ENCODE measurements around the gene GUCA2B. TPM values are rescaled to one million over a fixed set of nuclear protein-coding genes. Genes with fewer than 3 reads are reported as not detected.

Gene GUCA2B
- total and polyA plus RNA-seq, 3 experiments from 2014 or later: not detected

- no peak overlapping the region for H3K27ac ChIP-seq (ENCODE audit: low read depth, low read length)
- no peaks in the 10 kb centered on the region for H3K27me3 ChIP-seq (ENCODE audit: insufficient read depth, low read length, poor library complexity, severe bottlenecking)
- H3K4me3 ChIP-seq (ENCODE audit: low read length): no peak overlapping the region
- peaks cover 3 to 30% of the 10 kb centered on the region in 2 donors for H3K27me3 Mint-ChIP-seq
- no peak overlapping the region for H3K4me3 Mint-ChIP-seq
- POLR2A ChIA-PET: interaction anchor here (0.8 kb wide), 1 partner anchor 80 kb away, joined by 3 read pairs; no protein-coding TSS in a partner anchor
- no peak for DNase-seq
- CTCF ChIA-PET: no interaction called here
- H3K36me3 ChIP-seq (ENCODE audit: insufficient read depth, low read length): no peaks in the 10 kb centered on the region
- no peaks in the 10 kb centered on the region for H3K9me3 Mint-ChIP-seq
- H3K9me3 ChIP-seq (ENCODE audit: low read length): no peaks in the 10 kb centered on the region
- no peak overlapping the region for H3K27ac Mint-ChIP-seq
- no peaks in the 10 kb centered on the region for H3K4me1 Mint-ChIP-seq
- no peaks in the 10 kb centered on the region for H3K4me1 ChIP-seq (ENCODE audit: insufficient read depth, low read length)
- H3K36me3 Mint-ChIP-seq: no peaks in the 10 kb centered on the region
Observed at GRCh38 chr1:42136466-42136865, 16.7 kb upstream of the GUCA2B start.

- CTCF ChIA-PET: no interaction called here
- DNase-seq: no peak
- no peaks in the 10 kb centered on the region for H3K36me3 Mint-ChIP-seq
- Histone ChIP-seq H3K9me3 (ENCODE audit: low read length) (no peaks in the 10 kb centered on the region), H3K36me3 (ENCODE audit: insufficient read depth, low read length) (no peaks in the 10 kb centered on the region), H3K27ac (ENCODE audit: low read depth, low read length) (no peak overlapping the region), H3K4me1 (ENCODE audit: insufficient read depth, low read length) (no peaks in the 10 kb centered on the region), H3K27me3 (ENCODE audit: insufficient read depth, low read length, poor library complexity, severe bottlenecking) (no peaks in the 10 kb centered on the region), H3K4me3 (ENCODE audit: low read length) (no peak overlapping the region)
- H3K4me1 Mint-ChIP-seq: no peaks in the 10 kb centered on the region
- no peaks in the 10 kb centered on the region for H3K9me3 Mint-ChIP-seq
- H3K27ac Mint-ChIP-seq: no peak overlapping the region
- POLR2A ChIA-PET: no interaction called here
- H3K4me3 Mint-ChIP-seq: no peak overlapping the region
- H3K27me3 Mint-ChIP-seq: peaks cover 3 to 36% of the 10 kb centered on the region in 2 donors
Observed at GRCh38 chr1:42137766-42138165, 15.4 kb upstream of the GUCA2B start.

GRCh38 chr1:42138586-42138985 is 14.6 kb upstream of the GUCA2B start:
- ChIA-PET CTCF (no interaction called here), POLR2A (no interaction called here)
- Mint-ChIP-seq H3K4me3 (no peak overlapping the region), H3K36me3 (no peaks in the 10 kb centered on the region), H3K4me1 (peaks cover 0 to 6% (median 0%) of the 10 kb centered on the region in 3 donors), H3K27ac (no peak overlapping the region), H3K27me3 (peaks cover 6 to 43% of the 10 kb centered on the region in 2 donors), H3K9me3 (no peaks in the 10 kb centered on the region)
- H3K27me3 ChIP-seq (ENCODE audit: insufficient read depth, low read length, poor library complexity, severe bottlenecking): no peaks in the 10 kb centered on the region
- H3K36me3 ChIP-seq (ENCODE audit: insufficient read depth, low read length): no peaks in the 10 kb centered on the region
- H3K4me1 ChIP-seq (ENCODE audit: insufficient read depth, low read length): no peaks in the 10 kb centered on the region
- DNase-seq: no peak
- H3K9me3 ChIP-seq (ENCODE audit: low read length): no peaks in the 10 kb centered on the region
- H3K4me3 ChIP-seq (ENCODE audit: low read length): no peak overlapping the region
- H3K27ac ChIP-seq (ENCODE audit: low read depth, low read length): no peak overlapping the region

DNA sequence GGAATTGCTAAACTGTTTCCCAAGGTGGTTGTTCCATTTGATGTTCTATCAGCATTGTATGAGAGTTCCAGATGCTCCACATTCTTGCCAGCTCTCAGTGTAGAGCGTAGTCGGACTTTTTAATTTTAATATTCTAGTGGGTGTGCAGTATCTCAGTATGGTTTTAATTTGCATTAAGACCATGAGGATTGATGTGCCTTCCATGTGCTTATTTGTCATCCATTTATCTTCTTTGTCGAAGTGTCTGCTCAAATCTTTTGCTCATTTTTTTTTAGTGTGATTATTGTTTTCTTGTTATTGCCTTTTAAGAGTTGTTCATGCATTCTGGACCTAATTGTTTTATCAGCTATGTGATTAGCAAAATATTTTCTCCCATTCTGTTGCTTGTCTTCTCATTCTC is 13.8 kb upstream of the GUCA2B start:
- Mint-ChIP-seq H3K9me3 (no peaks in the 10 kb centered on the region), H3K4me3 (no peak overlapping the region), H3K4me1 (peaks cover 0 to 6% (median 0%) of the 10 kb centered on the region in 3 donors), H3K27me3 (peaks cover 7 to 48% of the 10 kb centered on the region in 2 donors), H3K27ac (no peak overlapping the region), H3K36me3 (no peaks in the 10 kb centered on the region)
- DNase-seq: no peak
- ChIA-PET CTCF (no interaction called here), POLR2A (no interaction called here)
- H3K4me1 ChIP-seq (ENCODE audit: insufficient read depth, low read length): no peaks in the 10 kb centered on the region
- peaks cover 4% of the 10 kb centered on the region for H3K27me3 ChIP-seq (ENCODE audit: insufficient read depth, low read length, poor library complexity, severe bottlenecking)
- H3K36me3 ChIP-seq (ENCODE audit: insufficient read depth, low read length): no peaks in the 10 kb centered on the region
- no peaks in the 10 kb centered on the region for H3K9me3 ChIP-seq (ENCODE audit: low read length)
- H3K27ac ChIP-seq (ENCODE audit: low read depth, low read length): no peak overlapping the region
- H3K4me3 ChIP-seq (ENCODE audit: low read length): no peak overlapping the region

DNA sequence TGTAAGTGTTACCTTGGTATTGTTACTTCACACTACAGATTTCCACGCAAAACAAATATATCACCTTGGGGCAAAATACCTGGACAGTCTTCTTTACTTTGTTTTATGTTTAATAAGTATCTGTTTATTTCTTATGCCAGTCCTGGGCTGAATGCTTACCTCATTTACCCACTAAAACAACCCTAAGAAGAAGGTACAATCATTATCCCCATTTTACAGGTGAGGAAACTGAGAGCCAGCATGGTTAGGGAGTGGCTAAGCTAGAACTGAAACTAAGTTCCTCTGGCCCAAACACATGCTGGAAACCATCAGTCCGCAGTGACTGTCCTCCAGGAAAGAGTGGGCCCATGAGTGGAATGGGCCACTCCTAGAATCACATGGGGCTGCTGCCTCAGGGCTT is 13.0 kb upstream of the GUCA2B start:
- CTCF ChIA-PET: no interaction called here
- Histone ChIP-seq H3K9me3 (ENCODE audit: low read length) (no peaks in the 10 kb centered on the region), H3K27ac (ENCODE audit: low read depth, low read length) (no peak overlapping the region), H3K36me3 (ENCODE audit: insufficient read depth, low read length) (no peaks in the 10 kb centered on the region), H3K4me3 (ENCODE audit: low read length) (no peak overlapping the region), H3K27me3 (ENCODE audit: insufficient read depth, low read length, poor library complexity, severe bottlenecking) (peaks cover 4% of the 10 kb centered on the region), H3K4me1 (ENCODE audit: insufficient read depth, low read length) (no peaks in the 10 kb centered on the region)
- H3K4me1 Mint-ChIP-seq: peaks cover 0 to 6% (median 0%) of the 10 kb centered on the region in 3 donors
- no peak overlapping the region for H3K4me3 Mint-ChIP-seq
- H3K36me3 Mint-ChIP-seq: no peaks in the 10 kb centered on the region
- H3K9me3 Mint-ChIP-seq: no peaks in the 10 kb centered on the region
- POLR2A ChIA-PET: no interaction called here
- peaks cover 7 to 55% of the 10 kb centered on the region in 2 donors for H3K27me3 Mint-ChIP-seq
- no peak overlapping the region for H3K27ac Mint-ChIP-seq
- DNase-seq: no peak

- no peaks in the 10 kb centered on the region for H3K9me3 Mint-ChIP-seq
- CTCF ChIA-PET: no interaction called here
- Histone ChIP-seq H3K36me3 (ENCODE audit: insufficient read depth, low read length) (no peaks in the 10 kb centered on the region), H3K27ac (ENCODE audit: low read depth, low read length) (no peak overlapping the region), H3K27me3 (ENCODE audit: insufficient read depth, low read length, poor library complexity, severe bottlenecking) (peaks cover 4% of the 10 kb centered on the region), H3K4me3 (ENCODE audit: low read length) (no peak overlapping the region), H3K9me3 (ENCODE audit: low read length) (no peaks in the 10 kb centered on the region), H3K4me1 (ENCODE audit: insufficient read depth, low read length) (no peaks in the 10 kb centered on the region)
- peaks cover 4 to 51% of the 10 kb centered on the region in 2 donors for H3K27me3 Mint-ChIP-seq
- DNase-seq: no peak
- POLR2A ChIA-PET: no interaction called here
- no peak overlapping the region for H3K27ac Mint-ChIP-seq
- H3K36me3 Mint-ChIP-seq: no peaks in the 10 kb centered on the region
- no peak overlapping the region for H3K4me3 Mint-ChIP-seq
- peaks cover 0 to 6% (median 0%) of the 10 kb centered on the region in 3 donors for H3K4me1 Mint-ChIP-seq
Observed at GRCh38 chr1:42141978-42142377, 11.2 kb upstream of the GUCA2B start.

DNA sequence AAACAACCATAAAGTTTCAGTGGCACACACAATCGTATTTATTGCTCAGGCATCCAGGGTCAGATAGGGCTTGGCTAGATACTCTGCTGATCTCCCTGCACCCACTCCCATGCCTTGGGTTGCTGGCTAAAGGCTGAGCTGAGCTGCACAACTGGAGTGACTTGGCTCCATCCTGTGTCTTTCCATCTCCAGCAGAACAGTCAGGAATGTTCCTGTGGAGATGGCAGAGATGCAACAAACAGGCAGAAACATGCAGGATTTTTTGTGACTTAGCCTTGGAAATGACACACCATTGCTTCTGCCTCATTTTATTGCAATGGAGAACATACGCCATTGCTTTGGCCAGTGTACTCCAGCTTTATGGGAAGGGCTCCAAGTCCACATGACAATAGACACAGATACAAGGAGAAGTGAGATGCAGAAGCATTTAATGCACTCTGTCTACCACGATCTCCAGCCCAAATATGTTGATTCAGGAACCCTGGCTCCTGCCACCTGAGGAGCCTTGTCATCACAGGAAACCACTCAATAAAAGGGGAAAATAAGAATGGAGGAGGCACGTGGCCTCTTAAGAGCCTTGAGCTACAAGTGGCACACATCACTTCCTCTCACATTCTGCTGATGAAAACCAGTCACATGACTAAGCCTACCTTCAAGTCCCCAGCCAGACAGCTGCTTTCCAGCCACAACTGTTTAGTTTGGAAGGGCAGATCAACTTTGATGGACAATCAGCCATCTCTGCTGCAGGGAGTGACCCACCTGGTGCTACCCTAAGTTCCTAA is 10.1 kb upstream of the GUCA2B start:
- Histone ChIP-seq H3K4me1 (ENCODE audit: insufficient read depth, low read length) (no peaks in the 10 kb centered on the region), H3K36me3 (ENCODE audit: insufficient read depth, low read length) (no peaks in the 10 kb centered on the region), H3K27ac (ENCODE audit: low read depth, low read length) (no peak overlapping the region), H3K9me3 (ENCODE audit: low read length) (no peaks in the 10 kb centered on the region), H3K4me3 (ENCODE audit: low read length) (no peak overlapping the region), H3K27me3 (ENCODE audit: insufficient read depth, low read length, poor library complexity, severe bottlenecking) (peaks cover 4% of the 10 kb centered on the region)
- H3K27me3 Mint-ChIP-seq: peaks cover 4 to 51% of the 10 kb centered on the region in 2 donors
- H3K4me3 Mint-ChIP-seq: no peak overlapping the region
- H3K27ac Mint-ChIP-seq: peak overlapping the region in 1 of 8 donors; percentile 77
- ChIA-PET CTCF (no interaction called here), POLR2A (no interaction called here)
- no peak for DNase-seq
- H3K9me3 Mint-ChIP-seq: no peaks in the 10 kb centered on the region
- H3K4me1 Mint-ChIP-seq: peaks cover 0 to 6% (median 0%) of the 10 kb centered on the region in 3 donors
- H3K36me3 Mint-ChIP-seq: no peaks in the 10 kb centered on the region

- Histone ChIP-seq H3K4me1 (ENCODE audit: insufficient read depth, low read length) (no peaks in the 10 kb centered on the region), H3K36me3 (ENCODE audit: insufficient read depth, low read length) (no peaks in the 10 kb centered on the region), H3K27me3 (ENCODE audit: insufficient read depth, low read length, poor library complexity, severe bottlenecking) (peaks cover 4% of the 10 kb centered on the region), H3K4me3 (ENCODE audit: low read length) (no peak overlapping the region), H3K27ac (ENCODE audit: low read depth, low read length) (no peak overlapping the region), H3K9me3 (ENCODE audit: low read length) (no peaks in the 10 kb centered on the region)
- ChIA-PET CTCF (no interaction called here), POLR2A (interaction anchor here (0.5 kb wide), 1 partner anchor 156 kb away, joined by 5 read pairs; no protein-coding TSS in a partner anchor)
- Mint-ChIP-seq H3K27me3 (peaks cover 4 to 44% of the 10 kb centered on the region in 2 donors), H3K27ac (no peak overlapping the region), H3K9me3 (no peaks in the 10 kb centered on the region), H3K4me1 (peaks cover 0 to 6% (median 0%) of the 10 kb centered on the region in 3 donors), H3K36me3 (no peaks in the 10 kb centered on the region), H3K4me3 (no peak overlapping the region)
- no peak for DNase-seq
Observed at GRCh38 chr1:42143896-42144710, 9.1 kb upstream of the GUCA2B start.
